ENCODE measurements around the gene RGS3. TPM values are rescaled to one million over a fixed set of nuclear protein-coding genes. Genes with fewer than 3 reads are reported as not detected.

Gene RGS3
- total and polyA plus RNA-seq, 10 of the 15 experiments (the other 5 are each of a cell fraction or from before 2014, with no cell fraction given): 2.9 to 138 (median 28.8) TPM

GRCh38 chr9:113475992-113476391 lies 12.5 kb downstream of the RGS3 start:
- no peaks in the 10 kb centered on the region for H4K20me1 ChIP-seq (ENCODE audit: control insufficient read depth, insufficient read depth)
- ChIA-PET RAD21 (ENCODE audit: unreplicated experiment) (no interaction called here), SMC1A (ENCODE audit: uncharacterized antibody, unreplicated experiment) (no interaction called here), CTCF (interaction anchor here (1.7 to 2.1 kb wide), 2 partner anchors 18 to 201 kb away, joined by 3 to 6 read pairs; partner anchors contain the start of gene CDC26), POLR2A (no interaction called here)
- no peaks in the 10 kb centered on the region; a peak in 1 of 4 replicates for H3K27me3 ChIP-seq (replicated peaks in 1 of 2; ENCODE audit: control insufficient read depth in 2 of 2, insufficient read depth in 2 of 2, low read length in 1 of 2)
- ATAC-seq (no peak), FAIRE-seq (no peak), DNase-seq (ENCODE audit: low read depth, low spot score) (no peak)
- no peak overlapping the region for H3K27ac ChIP-seq (ENCODE audit: control insufficient read depth, insufficient read depth)
- no peaks in the 10 kb centered on the region for H3K9me3 ChIP-seq (replicated peaks; ENCODE audit: control insufficient read depth, insufficient read depth, low read length)
- no peaks in the 10 kb centered on the region for H3K79me2 ChIP-seq (ENCODE audit: control insufficient read depth, insufficient read depth, low read length)
- TF ChIP-seq RAD21 (IDR thresholded peaks at IDR 0.05; ENCODE audit: insufficient read depth, low read depth, low read length): no peak
- no peak for TF ChIP-seq ZBTB33 (IDR thresholded peaks at IDR 0.05)
- TF ChIP-seq CEBPB (IDR thresholded peaks at IDR 0.05; ENCODE audit: borderline replicate concordance in 1 of 2, low read depth in 2 of 2, low read length in 2 of 2): no peak
- in situ Hi-C loops (cut with MboI): no loop called here
- WGBS (ENCODE audit: insufficient coverage, insufficient replicate concordance, low lambda C conversion rate, missing lambda C conversion rate): 63% methylated on average over 4 of the region's 4 CpGs
- no peak overlapping the region for H3K4me2 ChIP-seq (ENCODE audit: control insufficient read depth, insufficient read depth)
- BruUV-seq (replicated peaks): no TSS peak
- intact Hi-C loops (cut with micrococcal nuclease; ENCODE audit: unreplicated experiment): no loop called here
- no peak overlapping the region for H2AFZ ChIP-seq (ENCODE audit: control insufficient read depth, low read depth, low read length)
- H3K4me1 ChIP-seq (ENCODE audit: control insufficient read depth, insufficient read depth, low read length): no peaks in the 10 kb centered on the region
- no peaks in the 10 kb centered on the region for H3K36me3 ChIP-seq (ENCODE audit: control insufficient read depth in 2 of 2, insufficient read depth in 2 of 2, low read length in 1 of 2)
- no peak overlapping the region for H3K9ac ChIP-seq (ENCODE audit: control insufficient read depth, insufficient read depth, low read length)
- H3K4me3 ChIP-seq: no peak overlapping the region

DNA sequence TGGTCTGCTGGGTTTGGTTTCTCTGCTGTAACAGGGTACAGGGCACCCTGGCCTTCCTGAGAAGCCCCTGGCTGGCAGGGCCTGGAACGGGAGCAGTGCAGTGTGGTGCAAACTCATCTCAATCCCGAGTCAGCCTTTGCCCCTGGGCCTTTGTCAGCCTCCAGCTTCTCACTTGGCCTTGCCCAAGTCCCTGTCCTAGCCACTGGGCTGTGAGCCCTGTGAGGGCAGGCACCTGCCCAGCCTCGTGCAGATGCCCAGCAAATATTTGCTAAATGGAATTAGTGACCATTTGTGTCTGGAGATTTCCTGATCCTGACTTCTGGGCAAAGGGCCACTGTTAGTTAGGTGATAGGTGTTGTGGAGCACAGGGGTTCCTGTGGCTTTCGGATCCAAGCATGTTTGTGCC lies 13.0 kb downstream of the RGS3 start:
- Histone ChIP-seq H3K4me2 (ENCODE audit: control insufficient read depth, insufficient read depth) (no peak overlapping the region), H3K4me3 (no peak overlapping the region), H3K4me1 (ENCODE audit: control insufficient read depth, insufficient read depth, low read length) (no peaks in the 10 kb centered on the region), H4K20me1 (ENCODE audit: control insufficient read depth, insufficient read depth) (no peaks in the 10 kb centered on the region), H3K27ac (ENCODE audit: control insufficient read depth, insufficient read depth) (no peak overlapping the region), H2AFZ (ENCODE audit: control insufficient read depth, low read depth, low read length) (no peak overlapping the region), H3K36me3 (ENCODE audit: control insufficient read depth in 2 of 2, insufficient read depth in 2 of 2, low read length in 1 of 2) (no peaks in the 10 kb centered on the region), H3K9ac (ENCODE audit: control insufficient read depth, insufficient read depth, low read length) (no peak overlapping the region), H3K27me3 (replicated peaks in 1 of 2; ENCODE audit: control insufficient read depth in 2 of 2, insufficient read depth in 2 of 2, low read length in 1 of 2) (no peaks in the 10 kb centered on the region; a peak in 1 of 4 replicates), H3K79me2 (ENCODE audit: control insufficient read depth, insufficient read depth, low read length) (no peaks in the 10 kb centered on the region), H3K9me3 (replicated peaks; ENCODE audit: control insufficient read depth, insufficient read depth, low read length) (no peaks in the 10 kb centered on the region)
- BruUV-seq (replicated peaks): no TSS peak
- SMC1A ChIA-PET (ENCODE audit: uncharacterized antibody, unreplicated experiment): no interaction called here
- CTCF ChIA-PET: interaction anchor here (1.1 to 2.1 kb wide), 2 partner anchors 17 to 36 kb away, joined by 3 to 6 read pairs; no protein-coding TSS in a partner anchor
- DNase-seq (ENCODE audit: low read depth, low spot score): no peak
- RAD21 ChIA-PET (ENCODE audit: unreplicated experiment): interaction anchor here (1.0 kb wide), 1 partner anchor 34 kb away, joined by 3 read pairs; no protein-coding TSS in a partner anchor
- in situ Hi-C loops (cut with MboI) (no loop called here), intact Hi-C loops (cut with micrococcal nuclease; ENCODE audit: unreplicated experiment) (no loop called here)
- no peak for ATAC-seq
- 46% methylated on average over 4 of the region's 4 CpGs for WGBS (ENCODE audit: insufficient coverage, insufficient replicate concordance, low lambda C conversion rate, missing lambda C conversion rate)
- TF ChIP-seq TBL1XR1 (IDR thresholded peaks at IDR 0.05; ENCODE audit: low read depth, low read length) (no peak), FOXM1 (IDR thresholded peaks at IDR 0.05; ENCODE audit: low read depth, low read length) (no peak), MYC (IDR thresholded peaks at IDR 0.05; ENCODE audit: insufficient read depth, insufficient read length, insufficient replicate concordance, low read length, severe bottlenecking) (no peak)
- TF ChIP-seq, protein P1, sequence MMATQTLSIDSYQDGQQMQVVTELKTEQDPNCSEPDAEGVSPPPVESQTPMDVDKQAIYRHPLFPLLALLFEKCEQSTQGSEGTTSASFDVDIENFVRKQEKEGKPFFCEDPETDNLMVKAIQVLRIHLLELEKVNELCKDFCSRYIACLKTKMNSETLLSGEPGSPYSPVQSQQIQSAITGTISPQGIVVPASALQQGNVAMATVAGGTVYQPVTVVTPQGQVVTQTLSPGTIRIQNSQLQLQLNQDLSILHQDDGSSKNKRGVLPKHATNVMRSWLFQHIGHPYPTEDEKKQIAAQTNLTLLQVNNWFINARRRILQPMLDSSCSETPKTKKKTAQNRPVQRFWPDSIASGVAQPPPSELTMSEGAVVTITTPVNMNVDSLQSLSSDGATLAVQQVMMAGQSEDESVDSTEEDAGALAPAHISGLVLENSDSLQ (IDR thresholded peaks at IDR 0.05): no peak
- POLR2A ChIA-PET: no interaction called here
- FAIRE-seq: no peak

Measured in GM12878 (cell line).